GM23248 (cell line): ENCODE results near the gene SYNDIG1L. TPM values are rescaled to one million over a fixed set of nuclear protein-coding genes. Genes with fewer than 3 reads are reported as not detected.

Source experiments
- DNase-seq: peaks from one replicate; pipeline ENCODE4 v3.0.0-alpha.2; 2015
- H2AFZ ChIP-seq: fragments of 200-600 bp; sonication (generic); 2 replicates; pipeline ENCODE4 v1.6.1; 2016; ENCODE audit warnings: antibody characterized with exemption
- H3F3A ChIP-seq: fragments of 200-600 bp; sonication (generic); 2 replicates; pipeline ENCODE4 v1.6.1; 2016; ENCODE audit warnings: mild to moderate bottlenecking, antibody characterized with exemption, mixed run types; ENCODE audit not compliant: insufficient read depth
- H3K27ac ChIP-seq: fragments of 200-600 bp; sonication (generic); 2 replicates; pipeline ENCODE4 v1.5.1; 2016; ENCODE audit warnings: mild to moderate bottlenecking
- H3K27me3 ChIP-seq: fragments of 200-600 bp; sonication (generic); replicated peaks from 2 replicates; pipeline ENCODE4 v1.6.1; 2016; ENCODE audit warnings: mild to moderate bottlenecking; ENCODE audit not compliant: insufficient read depth
- H3K36me3 ChIP-seq: fragments of 200-600 bp; sonication (generic); 2 replicates; pipeline ENCODE4 v1.6.1; 2016; ENCODE audit warnings: low read depth, mild to moderate bottlenecking
- H3K4me1 ChIP-seq: fragments of 200-600 bp; sonication (generic); 2 replicates; pipeline ENCODE4 v1.6.1; 2016; ENCODE audit warnings: mild to moderate bottlenecking; ENCODE audit not compliant: insufficient read depth
- H3K4me2 ChIP-seq: fragments of 200-600 bp; sonication (generic); one replicate; pipeline ENCODE4 v1.6.1; 2016; ENCODE audit warnings: mild to moderate bottlenecking; ENCODE audit not compliant: unreplicated experiment
- H3K4me3 ChIP-seq: fragments of 200-600 bp; sonication (generic); 2 replicates; pipeline ENCODE4 v1.5.1; 2016; ENCODE audit warnings: mild to moderate bottlenecking
- H3K79me2 ChIP-seq: fragments of 200-600 bp; sonication (generic); 2 replicates; pipeline ENCODE4 v1.6.1; 2016; ENCODE audit warnings: mild to moderate bottlenecking; ENCODE audit not compliant: insufficient read depth
- H3K9ac ChIP-seq: fragments of 200-600 bp; sonication (generic); 2 replicates; pipeline ENCODE4 v1.6.1; 2016; ENCODE audit warnings: mild to moderate bottlenecking
- H3K9me2 ChIP-seq: fragments of 200-600 bp; sonication (generic); 2 replicates; pipeline ENCODE4 v1.6.1; 2016; ENCODE audit warnings: mixed run types, mild to moderate bottlenecking, moderate library complexity; ENCODE audit not compliant: insufficient read depth
- H3K9me3 ChIP-seq: fragments of 200-600 bp; sonication (generic); one replicate; pipeline ENCODE4 v1.6.1; 2017; ENCODE audit warnings: low read depth
- H4K20me1 ChIP-seq: fragments of 200-600 bp; sonication (generic); 2 replicates; pipeline ENCODE4 v1.6.0; 2016; ENCODE audit not compliant: insufficient read depth
- EZH2 ChIP-seq: fragments of 200-600 bp; sonication (generic); IDR thresholded peaks from 2 replicates; pipeline ENCODE4 v1.6.1; 2018; ENCODE audit warnings: antibody characterized with exemption, mild to moderate bottlenecking; ENCODE audit not compliant: insufficient read depth, poor library complexity, severe bottlenecking
- EZH2phosphoT487 ChIP-seq: fragments of 200-600 bp; sonication (generic); IDR thresholded peaks from 2 replicates; pipeline ENCODE4 v1.6.1; 2018; ENCODE audit warnings: antibody characterized with exemption, moderate library complexity, mild to moderate bottlenecking, low read depth; ENCODE audit not compliant: insufficient read depth
- WGBS, 2 experiments: methylation state at CpG; one replicate each; pipeline ENCODE4 v1.1.6; 2015 to 2017; ENCODE audit warnings: low lambda C conversion rate in 2 of 2, low coverage in 1 of 2; ENCODE audit errors: missing lambda C conversion rate in 2 of 2; 5-methylcytosine and 5-hydroxymethylcytosine counted together
- in situ Hi-C: fragments of 300-500 bp; cut with MboI; formaldehyde crosslinking; loops from 2 replicates; pipeline ENCODE4 v1.15.0; 2020
- polyA plus RNA-seq: library from polyadenylated mRNA; unstranded; fragments of >200 nt; fragmentation: Nextera tagmentation; extraction: Ambion mirVana; gene quantifications from 2 replicates; pipeline ENCODE4 v1.2.1, GENCODE V29; 2016
- total RNA-seq: library from RNA; depleted of rRNA; stranded (reverse); fragments of >200 nt; shearing (Covaris generic); gene quantifications from 2 replicates; pipeline ENCODE4 v1.2.3, GENCODE V29; 2014

Gene SYNDIG1L
- total and polyA plus RNA-seq, 2 experiments from 2014 or later: not detected

- Histone ChIP-seq H3K4me3 (no peak overlapping the region), H3K36me3 (no peaks in the 10 kb centered on the region), H3K9me2 (no peaks in the 10 kb centered on the region), H3K9me3 (no peaks in the 10 kb centered on the region), H3K4me2 (no peak overlapping the region), H4K20me1 (no peaks in the 10 kb centered on the region), H2AFZ (no peak overlapping the region), H3K9ac (no peak overlapping the region), H3F3A (no peaks in the 10 kb centered on the region), H3K79me2 (no peaks in the 10 kb centered on the region), H3K4me1 (no peaks in the 10 kb centered on the region), H3K27me3 (peaks cover 51% of the 10 kb centered on the region), H3K27ac (no peak overlapping the region)
- in situ Hi-C loops: no loop called here
- no peak for TF ChIP-seq EZH2
- TF ChIP-seq EZH2phosphoT487: no peak
- WGBS, 2 experiments: 76 to 77% methylated on average over 4 of the region's 4 CpGs
- DNase-seq: no peak
These were observed 12.4 kb downstream of the SYNDIG1L start for GRCh38 chr14:74413627-74414026.

GRCh38 chr14:74412753-74413152 is 13.3 kb downstream of the SYNDIG1L start:
- Histone ChIP-seq H3K27me3 (peaks cover 43% of the 10 kb centered on the region), H3K4me3 (no peak overlapping the region), H4K20me1 (no peaks in the 10 kb centered on the region), H3K4me2 (no peak overlapping the region), H3K4me1 (no peaks in the 10 kb centered on the region), H3K9me3 (no peaks in the 10 kb centered on the region), H3K27ac (no peak overlapping the region), H3K9ac (no peak overlapping the region), H3K9me2 (no peaks in the 10 kb centered on the region), H2AFZ (no peak overlapping the region), H3K36me3 (no peaks in the 10 kb centered on the region), H3K79me2 (no peaks in the 10 kb centered on the region), H3F3A (no peaks in the 10 kb centered on the region)
- in situ Hi-C loops: no loop called here
- WGBS, 2 experiments: 45 to 49% methylated on average over 2 of the region's 2 CpGs
- no peak for DNase-seq
- TF ChIP-seq EZH2phosphoT487 (no peak), EZH2 (no peak)

GRCh38 chr14:74411671-74412070 is 14.3 kb downstream of the SYNDIG1L start:
- no peaks in the 10 kb centered on the region for H3K9me2 ChIP-seq
- no peaks in the 10 kb centered on the region for H3K9me3 ChIP-seq
- peaks cover 32% of the 10 kb centered on the region for H3K27me3 ChIP-seq
- no peak overlapping the region for H3K4me2 ChIP-seq
- no peak overlapping the region for H3K4me3 ChIP-seq
- WGBS, 2 experiments: 31 to 37% methylated on average over 7 of the region's 7 CpGs
- no peak overlapping the region for H3K27ac ChIP-seq
- no peak overlapping the region for H3K9ac ChIP-seq
- TF ChIP-seq EZH2: no peak
- H3F3A ChIP-seq: no peaks in the 10 kb centered on the region
- H3K79me2 ChIP-seq: no peaks in the 10 kb centered on the region
- H4K20me1 ChIP-seq: no peaks in the 10 kb centered on the region
- in situ Hi-C loops: no loop called here
- DNase-seq: no peak
- H3K4me1 ChIP-seq: no peaks in the 10 kb centered on the region
- no peaks in the 10 kb centered on the region for H3K36me3 ChIP-seq
- no peak overlapping the region for H2AFZ ChIP-seq

GRCh38 chr14:74409441-74409840 is 16.6 kb downstream of the SYNDIG1L start:
- H3K27me3 ChIP-seq: peaks cover 30% of the 10 kb centered on the region
- DNase-seq: no peak
- H3K9ac ChIP-seq: no peak overlapping the region
- in situ Hi-C loops: no loop called here
- no peak overlapping the region for H3K27ac ChIP-seq
- no peaks in the 10 kb centered on the region for H4K20me1 ChIP-seq
- no peak overlapping the region for H2AFZ ChIP-seq
- H3K9me2 ChIP-seq: no peaks in the 10 kb centered on the region
- no peak for TF ChIP-seq EZH2
- no peak for TF ChIP-seq EZH2phosphoT487
- H3K4me2 ChIP-seq: no peak overlapping the region
- no peak overlapping the region for H3K4me3 ChIP-seq
- WGBS, 2 experiments: 28 to 32% methylated on average over 6 of the region's 6 CpGs
- H3F3A ChIP-seq: no peaks in the 10 kb centered on the region
- H3K79me2 ChIP-seq: no peaks in the 10 kb centered on the region
- no peaks in the 10 kb centered on the region for H3K4me1 ChIP-seq
- H3K36me3 ChIP-seq: no peaks in the 10 kb centered on the region
- H3K9me3 ChIP-seq: no peaks in the 10 kb centered on the region

GRCh38 chr14:74408870-74409269 is 17.1 kb downstream of the SYNDIG1L start:
- no peaks in the 10 kb centered on the region for H3K79me2 ChIP-seq
- WGBS, 2 experiments: 31 to 32% methylated on average over 3 of the region's 3 CpGs
- in situ Hi-C loops: no loop called here
- no peaks in the 10 kb centered on the region for H3K9me2 ChIP-seq
- H3K4me2 ChIP-seq: no peak overlapping the region
- H3K4me3 ChIP-seq: no peak overlapping the region
- H3K36me3 ChIP-seq: no peaks in the 10 kb centered on the region
- no peaks in the 10 kb centered on the region for H4K20me1 ChIP-seq
- H3K4me1 ChIP-seq: no peaks in the 10 kb centered on the region
- no peak for DNase-seq
- no peak overlapping the region for H2AFZ ChIP-seq
- TF ChIP-seq EZH2 (no peak), EZH2phosphoT487 (no peak)
- H3K27me3 ChIP-seq: peaks cover 30% of the 10 kb centered on the region
- H3K27ac ChIP-seq: no peak overlapping the region
- no peak overlapping the region for H3K9ac ChIP-seq
- H3F3A ChIP-seq: no peaks in the 10 kb centered on the region
- H3K9me3 ChIP-seq: no peaks in the 10 kb centered on the region
